Loucy (cell line): ENCODE results near the gene HABP4.

Source experiments
- H2AFZ ChIP-seq: fragments of 200-600 bp; sonication (generic); 2 replicates; pipeline ENCODE4 v1.6.0; 2016; ENCODE audit warnings: antibody characterized with exemption, mild to moderate bottlenecking, low read length, moderate library complexity
- H3F3A ChIP-seq: fragments of 200-600 bp; 2 replicates; pipeline ENCODE4 v1.6.0; 2016; ENCODE audit warnings: antibody characterized with exemption, low read depth, mild to moderate bottlenecking
- H3K27me3 ChIP-seq: fragments of 200-600 bp; sonication (generic); 2 replicates; pipeline ENCODE4 v1.6.1; 2014; ENCODE audit warnings: low read length, mild to moderate bottlenecking; ENCODE audit not compliant: insufficient read depth, poor library complexity, severe bottlenecking
- H3K36me3 ChIP-seq: fragments of 200-600 bp; sonication (generic); 2 replicates; pipeline ENCODE4 v1.6.1; 2016; ENCODE audit warnings: low read length; ENCODE audit not compliant: insufficient read depth
- H3K4me1 ChIP-seq: fragments of 200-600 bp; sonication (generic); 2 replicates; pipeline ENCODE4 v1.5.1; 2014; ENCODE audit warnings: low read length, mild to moderate bottlenecking; ENCODE audit not compliant: insufficient read depth, poor library complexity, severe bottlenecking
- H3K4me2 ChIP-seq: fragments of 200-600 bp; sonication (generic); 2 replicates; pipeline ENCODE4 v1.6.0; 2014; ENCODE audit warnings: antibody characterized with exemption, low read length, low read depth, mild to moderate bottlenecking; ENCODE audit not compliant: poor library complexity, severe bottlenecking
- H3K4me3 ChIP-seq: fragments of 200-600 bp; sonication (generic); 2 replicates; pipeline ENCODE4 v1.5.1; 2014; ENCODE audit warnings: low read length, mild to moderate bottlenecking, mixed read lengths; ENCODE audit not compliant: poor library complexity, severe bottlenecking
- H3K79me2 ChIP-seq: fragments of 200-600 bp; sonication (generic); 2 replicates; pipeline ENCODE4 v1.6.1; 2014; ENCODE audit warnings: low read length; ENCODE audit not compliant: insufficient read depth
- H3K9ac ChIP-seq: fragments of 200-600 bp; sonication (generic); 2 replicates; pipeline ENCODE4 v1.6.0; 2014; ENCODE audit warnings: mild to moderate bottlenecking, low read depth, low read length, moderate library complexity; ENCODE audit not compliant: poor library complexity, severe bottlenecking
- H3K9me2 ChIP-seq: fragments of 200-600 bp; sonication (generic); replicated peaks from 2 replicates; pipeline ENCODE4 v1.6.1; 2016; ENCODE audit warnings: low read depth, low read length, mixed read lengths
- H3K9me3 ChIP-seq: fragments of 200-600 bp; sonication (generic); 2 replicates; pipeline ENCODE4 v1.6.1; 2014; ENCODE audit warnings: mild to moderate bottlenecking, antibody characterized with exemption, low read length, low read depth; ENCODE audit not compliant: insufficient read depth
- H4K20me1 ChIP-seq: fragments of 200-600 bp; sonication (generic); 2 replicates; pipeline ENCODE4 v1.6.0; 2014; ENCODE audit warnings: antibody characterized with exemption, low read length, mild to moderate bottlenecking; ENCODE audit not compliant: insufficient read depth, poor library complexity, severe bottlenecking
- EZH2phosphoT487 ChIP-seq: fragments of 200-600 bp; IDR thresholded peaks from 2 replicates; pipeline ENCODE4 v1.6.1; 2018; ENCODE audit warnings: antibody characterized with exemption, mild to moderate bottlenecking, moderate library complexity, borderline replicate concordance
- TF ChIP-seq, protein P1 (sequence below): fragments of 200-600 bp; sonication (generic); conservative IDR thresholded peaks from 2 replicates; pipeline ENCODE4 v1.5.1; 2014; ENCODE audit warnings: mild to moderate bottlenecking, antibody characterized with exemption, low read length

The HABP4 gene

DNA sequence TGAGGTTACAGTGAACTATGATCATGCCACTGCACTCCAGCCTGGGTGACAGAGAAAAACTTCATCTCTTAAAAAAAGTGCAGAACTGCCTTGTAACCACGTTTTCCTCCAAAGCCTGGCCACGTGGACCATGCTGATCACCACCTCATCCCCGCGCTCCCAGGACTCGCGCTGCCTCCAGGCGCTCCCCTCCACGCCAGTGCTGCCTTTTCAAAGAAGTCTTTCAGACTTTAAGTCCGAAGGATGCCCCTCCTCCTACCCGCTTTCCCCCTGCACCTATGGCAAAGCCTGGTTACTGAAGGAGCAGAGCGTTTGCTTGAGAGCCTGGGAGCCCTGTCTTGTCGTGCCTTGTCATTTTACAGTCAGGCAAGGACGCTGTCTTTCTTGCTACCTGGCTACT, 43.8 kb downstream of the HABP4 start:
- H3F3A ChIP-seq, result no peaks in the 10 kb centered on the region

DNA sequence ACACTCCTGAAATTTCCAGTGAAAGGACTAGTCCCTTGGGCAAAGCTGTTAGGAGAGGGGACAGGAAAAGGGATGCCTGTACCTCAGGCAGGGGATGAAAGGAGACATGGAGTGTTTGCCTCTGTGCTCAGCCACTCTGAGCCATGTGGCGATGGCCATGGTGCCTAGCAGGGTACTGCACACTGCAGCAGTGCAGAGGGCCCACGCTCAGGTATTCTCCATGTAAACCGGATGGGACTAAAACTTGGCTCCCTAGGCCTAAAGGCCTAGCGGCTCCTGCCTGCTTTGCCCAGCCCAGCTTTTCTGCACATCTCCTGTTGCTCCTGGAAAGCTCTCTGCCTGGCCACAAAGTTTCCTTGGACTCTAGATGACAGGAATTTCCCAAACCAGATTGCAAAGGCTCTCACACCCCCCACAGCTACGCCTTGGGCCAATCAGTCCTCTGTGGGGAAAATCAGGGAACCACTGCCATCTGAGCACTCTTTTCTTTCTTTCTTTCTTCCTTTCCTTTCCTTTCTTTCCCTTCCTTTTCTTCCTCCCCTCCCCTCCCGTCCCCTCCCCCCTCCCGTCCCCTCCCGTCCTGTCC, 44.3 kb downstream of the HABP4 start:
- H3K9me2 ChIP-seq, result no peaks in the 10 kb centered on the region
- H3K9ac ChIP-seq, result no peak overlapping the region
- TF ChIP-seq EZH2phosphoT487, result no peak
- TF ChIP-seq, protein P1, sequence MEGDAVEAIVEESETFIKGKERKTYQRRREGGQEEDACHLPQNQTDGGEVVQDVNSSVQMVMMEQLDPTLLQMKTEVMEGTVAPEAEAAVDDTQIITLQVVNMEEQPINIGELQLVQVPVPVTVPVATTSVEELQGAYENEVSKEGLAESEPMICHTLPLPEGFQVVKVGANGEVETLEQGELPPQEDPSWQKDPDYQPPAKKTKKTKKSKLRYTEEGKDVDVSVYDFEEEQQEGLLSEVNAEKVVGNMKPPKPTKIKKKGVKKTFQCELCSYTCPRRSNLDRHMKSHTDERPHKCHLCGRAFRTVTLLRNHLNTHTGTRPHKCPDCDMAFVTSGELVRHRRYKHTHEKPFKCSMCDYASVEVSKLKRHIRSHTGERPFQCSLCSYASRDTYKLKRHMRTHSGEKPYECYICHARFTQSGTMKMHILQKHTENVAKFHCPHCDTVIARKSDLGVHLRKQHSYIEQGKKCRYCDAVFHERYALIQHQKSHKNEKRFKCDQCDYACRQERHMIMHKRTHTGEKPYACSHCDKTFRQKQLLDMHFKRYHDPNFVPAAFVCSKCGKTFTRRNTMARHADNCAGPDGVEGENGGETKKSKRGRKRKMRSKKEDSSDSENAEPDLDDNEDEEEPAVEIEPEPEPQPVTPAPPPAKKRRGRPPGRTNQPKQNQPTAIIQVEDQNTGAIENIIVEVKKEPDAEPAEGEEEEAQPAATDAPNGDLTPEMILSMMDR, result no peak
- H3F3A ChIP-seq, result no peaks in the 10 kb centered on the region
- no peaks in the 10 kb centered on the region for H3K79me2 ChIP-seq
- H3K4me2 ChIP-seq, result no peak overlapping the region
- no peaks in the 10 kb centered on the region for H3K36me3 ChIP-seq
- H3K9me3 ChIP-seq, result no peaks in the 10 kb centered on the region
- no peaks in the 10 kb centered on the region for H3K4me1 ChIP-seq
- no peaks in the 10 kb centered on the region for H3K27me3 ChIP-seq
- H3K4me3 ChIP-seq, result no peak overlapping the region
- H4K20me1 ChIP-seq, result no peaks in the 10 kb centered on the region
- no peak overlapping the region for H2AFZ ChIP-seq

More for the DNA sequence above, 43.8 kb downstream of the HABP4 start:
- Histone ChIP-seq H3K4me2 (no peak overlapping the region), H3K9me2 (no peaks in the 10 kb centered on the region), H3K27me3 (no peaks in the 10 kb centered on the region), H4K20me1 (no peaks in the 10 kb centered on the region), H3K9ac (no peak overlapping the region), H3K4me3 (no peak overlapping the region), H3K36me3 (no peaks in the 10 kb centered on the region), H3K9me3 (no peaks in the 10 kb centered on the region), H3K4me1 (no peaks in the 10 kb centered on the region), H3K79me2 (no peaks in the 10 kb centered on the region), H2AFZ (no peak overlapping the region)
- no peak for TF ChIP-seq EZH2phosphoT487
- TF ChIP-seq, protein P1, result no peak

DNA sequence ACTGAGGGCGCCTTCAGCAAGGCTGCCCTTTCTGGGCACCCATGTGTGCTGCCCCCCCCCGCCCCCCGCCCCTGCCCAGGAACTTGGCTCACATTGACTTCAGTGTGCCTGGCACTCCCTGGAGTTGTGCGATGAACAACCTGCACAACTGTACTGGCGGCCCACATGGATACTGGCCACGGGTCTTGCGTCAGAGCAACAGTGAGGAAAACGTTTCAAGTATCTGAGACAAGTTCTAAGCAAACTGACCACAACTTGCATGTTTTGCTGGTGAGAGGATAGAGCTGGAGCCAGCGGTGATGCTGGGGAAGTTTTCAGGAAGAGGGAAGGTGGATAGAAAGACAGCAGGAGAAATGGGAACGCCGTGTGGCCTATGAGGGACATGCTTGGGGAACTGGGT, 45.4 kb downstream of the HABP4 start:
- Histone ChIP-seq H3K36me3 (no peaks in the 10 kb centered on the region), H3K4me1 (no peaks in the 10 kb centered on the region), H3F3A (no peaks in the 10 kb centered on the region), H3K27me3 (no peaks in the 10 kb centered on the region), H3K4me3 (no peak overlapping the region), H3K9me2 (no peaks in the 10 kb centered on the region), H2AFZ (no peak overlapping the region), H3K79me2 (no peaks in the 10 kb centered on the region), H3K4me2 (no peak overlapping the region), H3K9ac (no peak overlapping the region), H3K9me3 (no peaks in the 10 kb centered on the region), H4K20me1 (no peaks in the 10 kb centered on the region)
- TF ChIP-seq, protein P1, result no peak
- TF ChIP-seq EZH2phosphoT487, result no peak
